Hepatocyte (in vitro differentiated cells): Measurements from ENCODE around the gene UBE2D4. TPM values are rescaled to one million over a fixed set of nuclear protein-coding genes. Genes with fewer than 3 reads are reported as not detected.

Experiments
- DNase-seq: peaks from one replicate; pipeline ENCODE4 v3.0.0-alpha.2; 2016; ENCODE audit warnings: low spot score
- H2AFZ ChIP-seq: fragments of 200-600 bp; sonication (generic); 2 replicates; pipeline ENCODE4 v1.6.0; 2016; ENCODE audit warnings: antibody characterized with exemption, mild to moderate bottlenecking
- H3K27ac ChIP-seq: fragments of 200-600 bp; sonication (generic); 2 replicates; pipeline ENCODE4 v1.5.1; 2016; ENCODE audit warnings: mild to moderate bottlenecking
- H3K27me3 ChIP-seq: fragments of 200-600 bp; sonication (generic); 2 replicates; pipeline ENCODE4 v1.6.1; 2016
- H3K36me3 ChIP-seq: fragments of 200-600 bp; sonication (generic); replicated peaks from 2 replicates; pipeline ENCODE4 v1.5.1; 2016; ENCODE audit warnings: low read depth; ENCODE audit not compliant: insufficient read depth
- H3K4me1 ChIP-seq: fragments of 200-600 bp; sonication (generic); 2 replicates; pipeline ENCODE4 v1.5.1; 2016; ENCODE audit warnings: mild to moderate bottlenecking, moderate library complexity; ENCODE audit not compliant: insufficient read depth
- H3K4me2 ChIP-seq: fragments of 200-600 bp; sonication (generic); 2 replicates; pipeline ENCODE4 v1.6.0; 2016
- H3K4me3 ChIP-seq: fragments of 200-600 bp; sonication (generic); 2 replicates; pipeline ENCODE4 v1.5.1; 2016; ENCODE audit warnings: mild to moderate bottlenecking
- H3K79me2 ChIP-seq: fragments of 200-600 bp; sonication (generic); 2 replicates; pipeline ENCODE4 v1.6.0; 2017; ENCODE audit warnings: mild to moderate bottlenecking
- H3K9me2 ChIP-seq: fragments of 200-600 bp; sonication (generic); replicated peaks from 2 replicates; pipeline ENCODE4 v1.6.0; 2017; ENCODE audit warnings: mild to moderate bottlenecking; ENCODE audit not compliant: insufficient read depth
- H3K9me3 ChIP-seq: fragments of 200-600 bp; sonication (generic); 2 replicates; pipeline ENCODE4 v1.5.1; 2016; ENCODE audit warnings: low read depth, mild to moderate bottlenecking
- H4K20me1 ChIP-seq: fragments of 200-600 bp; sonication (generic); 2 replicates; pipeline ENCODE4 v1.6.0; 2016; ENCODE audit warnings: mild to moderate bottlenecking; ENCODE audit not compliant: insufficient read depth, poor library complexity, severe bottlenecking
- EZH2 ChIP-seq: fragments of 200-600 bp; sonication (generic); IDR thresholded peaks from 2 replicates; pipeline ENCODE4 v1.6.1; 2016; ENCODE audit warnings: antibody characterized with exemption, mild to moderate bottlenecking, borderline replicate concordance
- EZH2phosphoT487 ChIP-seq: fragments of 200-600 bp; sonication (generic); IDR thresholded peaks from one replicate; pipeline ENCODE4 v1.6.1; 2018; ENCODE audit warnings: antibody characterized with exemption, mild to moderate bottlenecking, low read depth, moderate library complexity; ENCODE audit not compliant: unreplicated experiment, severe bottlenecking
- WGBS: methylation state at CpG from one replicate; pipeline ENCODE4 v1.1.6; 2016; ENCODE audit warnings: low lambda C conversion rate; ENCODE audit errors: missing lambda C conversion rate; 5-methylcytosine and 5-hydroxymethylcytosine counted together
- polyA plus RNA-seq: library from polyadenylated mRNA; unstranded; fragments of >200 nt; fragmentation: Nextera tagmentation; extraction: Ambion mirVana; gene quantifications from 2 replicates; pipeline ENCODE4 v1.2.1, GENCODE V29; 2016
- total RNA-seq: library from RNA; depleted of rRNA; stranded (reverse); fragments of >200 nt; gene quantifications from 2 replicates; pipeline ENCODE4 v1.2.3, GENCODE V29; 2014
- TF ChIP-seq, protein P1 (sequence below): fragments of 200-600 bp; sonication (generic); IDR thresholded peaks from 2 replicates; pipeline ENCODE4 v1.5.1; 2016; ENCODE audit warnings: antibody characterized with exemption, mild to moderate bottlenecking; ENCODE audit not compliant: poor library complexity

UBE2D4 gene
- total and polyA plus RNA-seq, 2 experiments from 2014 or later, result 16.7 to 22.7 TPM

DNA sequence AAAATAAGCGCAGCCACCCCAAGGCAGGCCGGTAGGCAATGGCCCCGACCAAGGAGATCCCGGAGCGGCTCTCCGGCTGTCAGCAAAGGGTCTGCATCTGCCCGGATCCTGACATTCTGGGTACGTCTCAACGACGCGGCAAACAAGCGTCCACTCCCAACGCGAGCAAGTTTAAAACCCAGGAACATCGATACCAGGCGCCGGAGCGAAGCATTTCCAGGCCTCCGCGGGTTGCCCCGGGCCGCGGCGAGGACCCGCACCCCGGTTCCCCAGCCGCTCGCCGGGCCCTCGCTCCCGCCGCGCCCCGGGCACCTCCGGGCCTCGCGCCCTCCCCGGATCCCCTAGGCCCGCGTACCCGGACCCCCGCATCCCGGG is 20.3 kb upstream of the UBE2D4 start:
- Histone ChIP-seq H3K4me2 (peak overlapping the region; percentile 80), H2AFZ (peak overlapping the region; percentile 69), H3K9me2 (no peaks in the 10 kb centered on the region), H4K20me1 (peaks cover 25% of the 10 kb centered on the region), H3K27ac (peak overlapping the region; percentile 97), H3K4me3 (peak overlapping the region; percentile 47), H3K36me3 (no peaks in the 10 kb centered on the region), H3K27me3 (no peaks in the 10 kb centered on the region), H3K79me2 (peaks cover 53% of the 10 kb centered on the region), H3K4me1 (peaks cover 8% of the 10 kb centered on the region), H3K9me3 (no peaks in the 10 kb centered on the region)
- 2% methylated on average over 39 of the region's 43 CpGs for WGBS
- TF ChIP-seq EZH2phosphoT487 (no peak), EZH2 (no peak)
- TF ChIP-seq, protein P1, sequence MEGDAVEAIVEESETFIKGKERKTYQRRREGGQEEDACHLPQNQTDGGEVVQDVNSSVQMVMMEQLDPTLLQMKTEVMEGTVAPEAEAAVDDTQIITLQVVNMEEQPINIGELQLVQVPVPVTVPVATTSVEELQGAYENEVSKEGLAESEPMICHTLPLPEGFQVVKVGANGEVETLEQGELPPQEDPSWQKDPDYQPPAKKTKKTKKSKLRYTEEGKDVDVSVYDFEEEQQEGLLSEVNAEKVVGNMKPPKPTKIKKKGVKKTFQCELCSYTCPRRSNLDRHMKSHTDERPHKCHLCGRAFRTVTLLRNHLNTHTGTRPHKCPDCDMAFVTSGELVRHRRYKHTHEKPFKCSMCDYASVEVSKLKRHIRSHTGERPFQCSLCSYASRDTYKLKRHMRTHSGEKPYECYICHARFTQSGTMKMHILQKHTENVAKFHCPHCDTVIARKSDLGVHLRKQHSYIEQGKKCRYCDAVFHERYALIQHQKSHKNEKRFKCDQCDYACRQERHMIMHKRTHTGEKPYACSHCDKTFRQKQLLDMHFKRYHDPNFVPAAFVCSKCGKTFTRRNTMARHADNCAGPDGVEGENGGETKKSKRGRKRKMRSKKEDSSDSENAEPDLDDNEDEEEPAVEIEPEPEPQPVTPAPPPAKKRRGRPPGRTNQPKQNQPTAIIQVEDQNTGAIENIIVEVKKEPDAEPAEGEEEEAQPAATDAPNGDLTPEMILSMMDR, result no peak
- peak; percentile 55 for DNase-seq

DNA sequence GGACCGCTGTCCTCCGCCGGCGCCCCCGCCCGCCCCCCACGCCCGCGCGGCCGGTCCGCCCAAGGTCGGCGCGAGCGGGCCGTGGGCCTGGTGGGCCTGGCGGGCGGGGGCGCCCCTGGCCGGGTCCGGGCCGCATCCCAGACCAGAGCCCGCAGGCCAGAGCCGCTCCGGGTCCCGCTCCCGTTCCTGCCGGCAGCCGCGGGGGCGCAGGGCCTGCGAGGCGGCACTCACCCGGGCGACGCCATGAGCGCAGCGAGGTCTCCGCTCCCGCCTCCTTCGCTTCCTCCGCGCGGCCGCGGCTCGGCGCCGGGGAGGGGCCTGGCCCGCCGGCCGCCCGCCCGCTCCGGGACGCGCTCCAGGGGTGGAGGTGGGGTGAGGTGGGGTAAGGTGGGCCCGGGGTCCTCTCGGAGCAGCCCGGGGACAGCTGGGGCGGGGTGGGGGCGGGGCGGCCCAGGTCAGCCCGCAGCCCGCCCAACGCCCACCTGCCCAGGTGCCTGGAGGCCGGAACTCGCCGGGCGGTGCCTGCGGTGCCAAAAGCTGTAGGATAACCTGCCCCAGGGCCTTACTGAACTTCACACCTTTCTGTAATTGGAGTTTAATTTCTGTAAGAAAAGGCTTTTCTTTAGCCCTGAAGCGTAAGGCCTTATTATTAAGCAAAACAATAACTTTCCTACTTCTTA is 19.8 kb upstream of the UBE2D4 start, which contains the start of gene URGCP:
Gene URGCP (minus strand): TSS at position 266 of the 680 bp plus-strand sequence. CDS start 21 bp downstream, at position 245.
- Histone ChIP-seq H3K27me3 (no peaks in the 10 kb centered on the region), H2AFZ (peak within 1 kb of the TSS; percentile 79), H3K9me2 (no peaks in the 10 kb centered on the region), H4K20me1 (peaks cover 23% of the 10 kb centered on the region), H3K79me2 (peaks cover 48% of the 10 kb centered on the region), H3K4me3 (peak within 1 kb of the TSS; percentile 47), H3K36me3 (no peaks in the 10 kb centered on the region), H3K27ac (peak within 1 kb of the TSS; percentile 97), H3K4me1 (peaks cover 8% of the 10 kb centered on the region), H3K4me2 (peak within 1 kb of the TSS; percentile 80), H3K9me3 (no peaks in the 10 kb centered on the region)
- WGBS, result under 1% methylated on average over 17 of the region's 73 CpGs
- no peak for TF ChIP-seq EZH2phosphoT487
- TF ChIP-seq EZH2, result no peak
- TF ChIP-seq, protein P1, result no peak
- DNase-seq, result peak; percentile 78

DNA sequence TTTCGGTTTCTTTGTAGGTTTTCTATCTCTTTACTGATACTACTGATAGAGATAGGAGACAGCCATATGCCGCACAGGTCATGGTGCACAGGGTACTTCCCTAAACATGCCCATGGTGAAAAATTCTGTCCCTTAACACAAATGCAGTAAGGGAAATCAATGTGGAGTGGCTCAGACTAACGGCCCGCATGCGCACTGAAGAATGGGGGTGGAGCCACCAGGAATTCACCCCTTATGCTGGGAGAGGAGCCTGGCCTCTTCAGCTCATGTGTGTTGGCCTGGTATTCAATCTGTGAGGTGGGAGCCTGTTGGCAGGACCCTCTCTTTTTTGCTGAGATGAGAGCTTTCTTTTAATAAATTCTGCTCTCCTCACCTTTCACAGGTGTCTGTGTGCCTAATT is 11.4 kb upstream of the UBE2D4 start:
- H3K4me1 ChIP-seq, result no peaks in the 10 kb centered on the region
- no peaks in the 10 kb centered on the region for H3K27me3 ChIP-seq
- no peaks in the 10 kb centered on the region for H3K79me2 ChIP-seq
- no peaks in the 10 kb centered on the region for H3K9me3 ChIP-seq
- no peak for DNase-seq
- TF ChIP-seq EZH2 (no peak), EZH2phosphoT487 (no peak)
- TF ChIP-seq, protein P1, result no peak
- no peak overlapping the region for H3K4me3 ChIP-seq
- no peaks in the 10 kb centered on the region for H3K36me3 ChIP-seq
- no peak overlapping the region for H3K27ac ChIP-seq
- no peaks in the 10 kb centered on the region for H4K20me1 ChIP-seq
- H2AFZ ChIP-seq, result no peak overlapping the region
- no peak overlapping the region for H3K4me2 ChIP-seq
- no peaks in the 10 kb centered on the region for H3K9me2 ChIP-seq
- 81% methylated on average over 5 of the region's 5 CpGs for WGBS
